ENCODE measurements around the gene GNG14.
A peak's percentile ranks its signal among the peaks of the same experiment; 100 is the strongest.

- peak in 2 of 4 experiments; percentile 25 to 44 for TF ChIP-seq CTCF (IDR thresholded peaks at IDR 0.05)
- peak in 1 of 2 donors; percentile 39 for TF ChIP-seq POLR2A (IDR thresholded peaks at IDR 0.05)
Observed at GRCh38 chr19:12736995-12737834, 49.4 kb downstream of the GNG14 start, which contains the start of gene GET3.
